ENCODE results near the gene LCLAT1.

DNA sequence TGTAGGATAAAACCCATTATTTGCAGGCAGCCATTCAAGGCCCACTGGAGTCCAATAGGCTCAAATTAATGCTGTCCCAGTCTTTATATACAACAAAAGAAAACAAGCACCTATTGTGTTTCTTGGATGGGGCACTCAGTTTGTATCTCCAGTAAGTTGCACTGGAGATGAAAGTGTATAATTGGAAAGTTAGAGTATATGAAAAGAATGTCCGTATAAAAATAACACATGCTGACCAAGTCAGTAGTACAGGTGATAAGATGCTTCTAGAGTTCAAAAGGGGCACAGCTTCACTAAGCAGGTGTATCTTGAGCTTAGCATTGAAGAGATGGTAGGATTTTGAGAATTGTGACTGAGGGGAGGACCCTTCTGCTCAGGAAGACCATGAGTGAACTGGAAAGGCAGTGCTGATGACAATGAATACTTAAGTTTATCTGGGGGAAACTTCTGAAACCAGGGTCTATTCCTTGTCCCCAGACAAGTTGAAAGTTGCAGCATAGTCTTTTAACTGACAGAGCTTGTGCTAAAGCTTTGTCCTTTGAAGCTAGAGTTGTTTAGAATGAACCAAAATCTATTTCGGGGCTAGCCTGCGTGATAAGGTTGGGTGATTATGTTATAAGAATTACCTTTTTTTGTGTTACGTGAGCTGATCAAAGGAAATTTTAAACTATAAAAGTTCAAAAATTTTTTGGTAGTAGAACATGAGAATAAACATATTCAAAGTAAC lies 15.2 kb downstream of the LCLAT1 start:
- TF ChIP-seq, protein P1, sequence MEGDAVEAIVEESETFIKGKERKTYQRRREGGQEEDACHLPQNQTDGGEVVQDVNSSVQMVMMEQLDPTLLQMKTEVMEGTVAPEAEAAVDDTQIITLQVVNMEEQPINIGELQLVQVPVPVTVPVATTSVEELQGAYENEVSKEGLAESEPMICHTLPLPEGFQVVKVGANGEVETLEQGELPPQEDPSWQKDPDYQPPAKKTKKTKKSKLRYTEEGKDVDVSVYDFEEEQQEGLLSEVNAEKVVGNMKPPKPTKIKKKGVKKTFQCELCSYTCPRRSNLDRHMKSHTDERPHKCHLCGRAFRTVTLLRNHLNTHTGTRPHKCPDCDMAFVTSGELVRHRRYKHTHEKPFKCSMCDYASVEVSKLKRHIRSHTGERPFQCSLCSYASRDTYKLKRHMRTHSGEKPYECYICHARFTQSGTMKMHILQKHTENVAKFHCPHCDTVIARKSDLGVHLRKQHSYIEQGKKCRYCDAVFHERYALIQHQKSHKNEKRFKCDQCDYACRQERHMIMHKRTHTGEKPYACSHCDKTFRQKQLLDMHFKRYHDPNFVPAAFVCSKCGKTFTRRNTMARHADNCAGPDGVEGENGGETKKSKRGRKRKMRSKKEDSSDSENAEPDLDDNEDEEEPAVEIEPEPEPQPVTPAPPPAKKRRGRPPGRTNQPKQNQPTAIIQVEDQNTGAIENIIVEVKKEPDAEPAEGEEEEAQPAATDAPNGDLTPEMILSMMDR (IDR thresholded peaks at IDR 0.05; ENCODE audit: low read depth, low read length) = no peak
- TF ChIP-seq EZH2phosphoT487 (IDR thresholded peaks at IDR 0.05; ENCODE audit: low read depth) = no peak

Measured in OCI-LY3 (cell line).